NCI-H345 treated with DMSO at 0.1 percent for 48 hours (cell line): Measurements from ENCODE around the gene CLEC3B.

Source experiments
- DNase-seq: peaks from one replicate; lab custom pipeline; 2025; ENCODE audit not compliant: unreplicated experiment; lab: John Stamatoyannopoulos, UW

CLEC3B gene

DNA sequence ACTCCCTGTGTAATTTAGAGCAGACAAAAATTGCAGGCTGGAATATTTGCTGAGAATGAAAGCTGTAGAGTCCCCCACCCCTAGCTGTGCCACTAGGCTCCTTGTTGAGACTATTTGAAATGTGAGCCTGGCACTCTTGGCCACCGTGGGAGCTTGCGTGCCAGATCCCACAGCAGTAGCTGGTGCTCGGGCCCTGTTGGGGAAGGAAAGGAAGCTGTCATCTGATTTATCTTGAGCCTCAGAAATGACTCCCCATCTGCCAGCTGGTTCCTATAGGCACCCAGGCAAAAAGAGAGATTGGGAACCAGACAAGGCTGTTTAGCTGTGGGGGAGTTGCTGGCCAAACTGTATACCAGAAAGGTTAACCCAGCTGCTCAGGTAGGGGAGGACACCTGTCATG lies 23.4 kb upstream of the CLEC3B start:
- no peak for DNase-seq

DNA sequence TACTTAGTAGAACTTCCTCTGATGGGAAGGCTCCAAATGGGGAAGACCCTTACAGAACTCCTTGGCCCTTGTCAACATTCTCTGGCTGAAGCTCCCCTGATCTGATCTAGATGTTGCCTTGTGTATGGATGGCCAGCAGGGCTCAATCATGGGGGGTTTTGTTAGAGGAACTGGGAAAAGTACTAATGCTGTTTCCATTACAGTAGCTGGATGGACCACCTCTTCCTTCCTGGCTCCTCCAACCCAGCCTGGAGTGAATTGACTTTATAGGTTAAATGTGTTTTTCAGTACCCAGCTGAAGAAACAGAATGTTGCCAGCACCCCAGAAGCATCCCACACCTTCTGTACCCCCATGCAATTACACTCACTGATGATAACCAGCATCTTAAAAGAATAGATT lies 22.7 kb upstream of the CLEC3B start:
- DNase-seq: no peak

- no peak for DNase-seq
These were observed 22.2 kb upstream of the CLEC3B start for GRCh38 chr3:45003859-45004258.

- DNase-seq: no peak
These were observed 19.0 kb upstream of the CLEC3B start for GRCh38 chr3:45007091-45007490.

DNA sequence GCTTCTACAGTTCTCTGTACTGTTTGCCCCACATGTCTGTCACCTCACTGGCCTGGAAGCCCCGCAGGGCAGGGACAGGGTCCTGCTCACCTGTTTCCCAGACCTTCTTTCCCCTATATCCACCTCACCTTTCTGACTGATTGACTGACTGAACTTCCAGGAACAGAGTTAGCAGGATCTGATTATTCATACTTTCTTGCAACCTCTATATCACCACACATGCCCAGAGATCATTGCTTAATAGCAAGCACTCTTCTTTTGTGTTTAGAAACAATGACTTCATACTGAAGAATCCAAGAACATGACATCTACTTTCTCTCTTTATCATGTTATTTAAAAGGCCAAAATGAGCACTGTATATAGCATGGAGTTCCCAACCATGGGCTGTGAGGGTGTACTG lies 18.0 kb upstream of the CLEC3B start:
- no peak for DNase-seq

DNA sequence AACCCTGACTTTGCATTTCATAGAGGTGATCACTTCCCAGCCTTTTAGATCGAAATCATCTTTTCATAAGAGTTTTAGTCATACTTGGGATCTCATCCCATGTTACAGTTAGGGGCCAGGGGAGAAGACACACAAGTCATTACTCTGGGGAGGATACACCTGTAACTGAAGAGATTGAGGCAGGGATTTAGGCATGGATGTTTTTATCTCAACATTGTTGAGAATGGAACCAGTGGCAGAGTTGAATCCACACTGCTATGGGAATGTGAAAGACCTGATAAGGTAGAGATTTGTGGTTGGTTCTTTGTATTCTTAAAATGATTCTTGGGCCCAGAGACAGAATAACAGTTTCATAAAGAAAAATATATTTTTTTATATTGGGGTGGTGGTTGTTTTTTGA lies 16.2 kb upstream of the CLEC3B start:
- DNase-seq: no peak

DNA sequence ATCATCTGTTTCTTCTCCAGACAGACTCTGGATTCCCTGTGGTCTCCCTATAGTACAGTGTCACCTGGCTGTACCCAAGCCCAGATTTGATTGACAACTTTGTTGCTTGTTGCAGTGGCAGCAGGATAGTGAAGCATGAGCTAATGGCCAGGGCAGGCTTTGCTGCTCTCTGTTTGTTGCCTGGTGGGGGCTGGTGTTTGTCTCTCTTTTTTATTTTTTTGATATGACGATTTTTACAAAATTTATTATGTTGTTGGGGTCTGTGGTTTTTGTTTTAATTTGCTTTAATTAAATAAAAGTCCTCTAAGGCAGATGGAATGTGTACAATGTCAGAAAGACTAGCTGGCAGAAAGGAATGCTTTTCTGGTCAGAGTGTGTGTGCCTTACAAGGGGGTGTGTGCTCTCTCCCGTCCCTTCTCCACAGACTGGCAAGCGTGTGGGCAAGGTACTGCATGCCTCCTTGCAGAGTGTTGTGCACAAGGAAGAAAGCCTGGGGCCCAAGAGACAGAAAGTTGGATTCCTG lies 15.2 kb upstream of the CLEC3B start:
- DNase-seq: no peak

- no peak for DNase-seq
These were observed 14.2 kb upstream of the CLEC3B start for GRCh38 chr3:45011756-45012508.

- no peak for DNase-seq
These were observed 13.5 kb upstream of the CLEC3B start for GRCh38 chr3:45012577-45012976.

- DNase-seq: no peak
These were observed 9.2 kb upstream of the CLEC3B start for GRCh38 chr3:45016916-45017315.

DNA sequence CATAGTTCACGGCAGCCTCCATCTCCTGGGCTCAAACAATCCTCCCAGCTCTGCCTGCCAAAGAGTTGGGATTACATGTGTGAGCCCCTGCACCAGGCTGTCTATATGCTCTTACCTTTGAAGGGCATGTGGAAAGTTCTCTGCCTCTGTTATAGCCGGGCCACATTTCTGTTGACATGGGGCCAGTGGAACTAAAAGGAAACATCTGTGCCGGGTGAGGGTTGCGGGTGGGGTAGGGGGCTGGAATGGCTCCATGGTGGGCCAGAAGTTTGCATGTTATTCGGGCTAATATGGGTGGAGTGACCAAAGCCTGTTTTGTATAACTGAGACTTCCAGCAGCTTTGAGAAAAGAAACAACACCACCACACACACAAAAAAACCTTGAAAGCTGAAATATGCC lies 8.3 kb upstream of the CLEC3B start:
- no peak for DNase-seq

GRCh38 chr3:45020534-45020933 lies 5.6 kb upstream of the CLEC3B start:
- no peak for DNase-seq

- DNase-seq: no peak
These were observed 4.4 kb upstream of the CLEC3B start for GRCh38 chr3:45021524-45022297.

DNA sequence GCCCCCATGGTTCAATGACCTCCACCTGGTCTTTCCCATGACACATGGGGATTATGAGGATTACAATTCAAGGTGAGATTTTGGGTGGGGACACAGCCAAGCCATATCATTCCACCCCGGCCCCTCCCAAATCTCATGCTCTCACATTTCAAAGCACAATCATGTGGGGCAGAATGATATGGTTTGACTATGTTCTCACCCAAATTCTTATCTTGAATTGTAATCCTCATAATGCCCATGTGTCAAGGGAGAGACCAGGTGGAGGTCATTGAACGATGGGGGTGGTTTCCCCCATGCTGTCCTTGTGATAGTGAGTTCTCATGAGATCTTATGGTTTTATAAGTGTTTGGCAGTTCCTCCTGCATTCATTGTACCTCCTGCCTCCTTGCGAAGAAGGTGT lies 2.4 kb upstream of the CLEC3B start:
- no peak for DNase-seq

DNA sequence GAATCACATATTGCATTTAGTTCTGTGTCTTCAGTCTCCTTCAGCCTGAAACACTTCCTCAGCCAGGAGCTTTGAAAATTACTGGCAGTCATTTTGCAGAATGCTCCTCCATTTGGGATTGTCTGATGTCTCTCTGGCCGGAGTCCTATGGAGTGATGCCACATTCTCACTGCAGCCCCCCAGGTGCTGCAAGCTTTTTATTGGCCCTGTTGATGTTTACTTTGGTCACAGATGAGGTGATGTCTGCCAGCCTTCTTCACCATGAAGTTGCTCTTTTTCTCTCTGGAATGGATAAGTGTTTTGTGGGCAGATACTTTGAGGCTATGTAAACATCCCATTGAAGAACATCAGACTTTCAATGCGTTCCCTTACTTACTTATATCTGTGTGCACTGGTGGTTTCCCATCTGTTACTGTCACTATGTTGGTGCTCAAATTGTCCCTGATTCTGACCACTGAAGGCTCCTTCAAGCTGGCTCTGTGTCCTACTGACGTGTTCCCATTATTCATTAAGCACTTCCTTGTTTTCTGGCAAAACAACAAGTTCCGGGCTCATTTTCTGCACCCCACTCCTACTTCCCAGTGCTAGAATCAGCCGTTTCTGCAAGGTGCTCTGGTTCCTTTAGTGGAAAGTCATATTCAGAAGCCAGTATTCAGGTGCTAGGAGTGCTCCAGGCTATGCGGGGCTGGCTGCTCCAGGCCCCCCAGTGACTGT lies 1.4 kb upstream of the CLEC3B start:
- no peak for DNase-seq

DNA sequence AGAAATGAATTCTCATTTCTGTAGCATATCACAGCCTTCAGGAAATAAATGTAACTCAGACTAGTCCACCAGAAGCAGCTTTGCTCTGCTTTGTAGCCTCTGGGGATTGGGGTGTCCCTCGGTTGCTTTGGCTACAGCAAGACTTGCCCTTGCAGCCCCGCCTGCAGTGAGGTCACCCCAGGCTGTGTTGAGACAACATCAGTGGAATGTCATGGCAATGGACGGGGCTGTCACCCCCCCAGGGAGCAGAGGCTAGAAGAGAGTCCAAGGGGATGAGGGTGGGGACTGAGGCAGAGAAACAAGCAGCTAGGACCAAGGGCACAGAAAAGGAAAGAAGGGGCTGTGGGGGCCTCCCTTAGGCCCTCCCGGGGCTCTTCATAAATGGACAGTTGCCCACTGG lies 854 bp downstream of the CLEC3B start:
- DNase-seq: no peak

DNA sequence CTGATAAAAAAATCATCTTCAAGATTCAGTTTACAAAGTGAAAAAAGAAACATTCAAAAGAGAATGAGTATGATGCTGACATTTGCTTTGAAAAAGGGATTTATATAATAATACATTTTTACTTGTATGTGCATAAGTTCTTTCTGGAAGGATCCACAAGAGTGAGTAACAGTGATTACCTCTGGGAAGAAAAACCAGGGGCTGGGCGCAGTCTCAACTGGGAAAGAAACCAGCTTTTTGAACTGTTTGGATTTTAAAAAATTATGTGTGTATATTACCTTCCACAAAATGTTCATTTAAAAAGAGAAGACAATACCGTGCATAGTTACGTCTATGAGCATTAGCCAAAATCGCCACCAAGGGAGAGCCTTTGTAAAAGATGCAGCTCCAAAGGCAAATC lies 1.3 kb downstream of the CLEC3B start:
- no peak for DNase-seq

DNA sequence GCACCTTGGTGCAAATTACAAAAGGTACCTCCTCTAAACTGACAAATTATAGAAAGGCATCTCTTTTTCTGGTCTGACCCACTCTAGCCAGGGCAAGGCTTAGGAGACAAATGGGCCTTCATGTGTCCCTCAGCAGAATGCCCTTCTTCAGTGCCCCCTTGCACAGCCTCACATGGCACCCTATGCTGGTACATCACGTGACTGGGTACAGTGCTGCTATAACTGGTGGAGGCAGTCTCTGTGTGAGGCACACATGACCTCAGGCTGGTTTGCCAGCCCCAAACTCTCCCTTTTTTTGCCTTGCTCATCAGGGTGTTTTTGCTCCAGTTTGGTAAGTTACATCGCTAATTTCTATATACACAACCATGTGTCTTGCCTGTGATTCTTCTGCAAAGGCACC lies 3.1 kb downstream of the CLEC3B start:
- DNase-seq: no peak

DNA sequence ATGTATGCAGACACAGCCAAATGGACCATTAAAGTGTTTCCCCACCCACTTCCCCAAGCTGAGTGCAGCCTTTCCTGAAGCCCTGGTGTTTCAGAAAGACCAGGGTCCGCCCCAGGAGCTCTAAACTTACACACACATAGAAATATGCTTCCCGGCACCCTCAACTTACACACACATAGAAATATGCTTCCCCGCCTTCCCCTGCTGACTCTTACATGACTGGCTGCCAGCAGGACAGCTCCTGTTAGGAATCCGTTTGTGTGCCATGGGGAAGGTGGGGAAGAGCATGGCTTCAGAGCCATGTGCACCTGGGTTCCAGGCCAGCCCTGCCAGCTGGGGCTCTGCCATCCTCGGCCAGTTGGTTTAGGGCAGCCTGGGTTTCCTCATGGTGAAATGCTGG lies 3.6 kb downstream of the CLEC3B start:
- DNase-seq: no peak

DNA sequence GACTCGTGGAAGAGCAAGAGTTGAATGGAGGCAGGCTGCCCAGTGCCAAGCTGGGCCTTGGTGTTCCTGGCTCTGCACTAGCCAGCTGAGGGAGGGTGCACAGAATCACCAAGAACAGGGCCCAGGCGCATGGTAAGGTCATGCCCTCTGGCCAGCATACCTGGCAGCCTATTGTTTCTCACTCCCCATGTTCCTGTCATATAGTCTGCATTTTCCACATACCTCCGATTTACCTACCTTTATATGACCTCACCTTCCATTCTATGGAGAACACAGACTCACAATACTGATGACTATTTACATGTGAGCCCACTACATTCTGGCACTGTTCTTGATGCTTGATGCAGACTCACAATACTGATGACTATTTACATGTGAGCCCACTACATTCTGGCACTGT lies 5.4 kb downstream of the CLEC3B start:
- DNase-seq: no peak

- DNase-seq: no peak
These were observed 6.0 kb downstream of the CLEC3B start for GRCh38 chr3:45032113-45032512.

DNA sequence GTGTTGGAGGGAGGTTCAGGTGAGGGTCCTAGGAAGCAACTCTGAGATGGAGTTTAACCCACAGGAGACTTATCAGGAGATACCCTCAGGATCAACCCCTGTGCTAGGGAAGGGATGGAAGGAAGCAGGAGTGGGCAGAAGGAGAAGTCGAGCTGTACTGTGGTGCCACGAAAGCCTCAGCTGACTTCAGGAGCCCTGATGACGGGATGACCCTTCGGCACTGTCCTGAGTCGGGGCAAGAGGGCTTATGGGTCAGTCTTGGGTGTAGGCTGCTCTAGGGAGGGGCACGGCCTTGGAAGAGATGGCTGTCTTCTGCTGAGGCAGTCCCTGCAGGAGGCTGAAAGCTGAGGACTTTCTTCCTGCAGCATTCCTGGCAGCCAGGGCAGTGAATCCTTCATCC lies 7.7 kb downstream of the CLEC3B start:
- DNase-seq: no peak
